ENCODE data around the gene FGFR3. TPM values are rescaled to one million over a fixed set of nuclear protein-coding genes. Genes with fewer than 3 reads are reported as not detected.

The FGFR3 gene
- polyA plus RNA-seq, 1 donor from 2014 or later, result 0.48 TPM

- Histone ChIP-seq H3K4me2 (ENCODE audit: low read length) (no peak overlapping the region), H3F3A (ENCODE audit: insufficient read depth, low read length, poor library complexity, severe bottlenecking) (no peaks in the 10 kb centered on the region), H3K9ac (ENCODE audit: low read length) (no peak overlapping the region), H4K20me1 (ENCODE audit: insufficient read depth) (no peaks in the 10 kb centered on the region), H3K79me2 (replicated peaks; ENCODE audit: insufficient read depth, low read length) (no peaks in the 10 kb centered on the region), H3K9me2 (ENCODE audit: insufficient read depth, low read length) (no peaks in the 10 kb centered on the region), H3K27ac (ENCODE audit: low read length) (no peak overlapping the region), H3K4me3 (ENCODE audit: low read length) (no peak overlapping the region), H3K27me3 (ENCODE audit: insufficient read depth, low read depth, low read length) (peaks cover 47% of the 10 kb centered on the region), H3K9me3 (ENCODE audit: low read length) (no peaks in the 10 kb centered on the region), H3K36me3 (ENCODE audit: insufficient read depth, low read length) (no peaks in the 10 kb centered on the region), H2AFZ (ENCODE audit: low read depth, low read length) (no peak overlapping the region)
- peak; percentile 51 for TF ChIP-seq EZH2 (IDR thresholded peaks at IDR 0.05; ENCODE audit: borderline replicate concordance, insufficient read depth, low read length, poor library complexity, severe bottlenecking)
- TF ChIP-seq CTCF (IDR thresholded peaks at IDR 0.05; ENCODE audit: poor library complexity, severe bottlenecking), result no peak
These were observed 798 bp upstream of the FGFR3 start for GRCh38 chr4:1792158-1792831.

- Histone ChIP-seq H3K27me3 (ENCODE audit: insufficient read depth, low read depth, low read length) (peaks cover 47% of the 10 kb centered on the region), H3F3A (ENCODE audit: insufficient read depth, low read length, poor library complexity, severe bottlenecking) (no peaks in the 10 kb centered on the region), H3K9ac (ENCODE audit: low read length) (no peak overlapping the region), H4K20me1 (ENCODE audit: insufficient read depth) (no peaks in the 10 kb centered on the region), H3K9me2 (ENCODE audit: insufficient read depth, low read length) (no peaks in the 10 kb centered on the region), H3K36me3 (ENCODE audit: insufficient read depth, low read length) (no peaks in the 10 kb centered on the region), H3K4me2 (ENCODE audit: low read length) (no peak overlapping the region), H2AFZ (ENCODE audit: low read depth, low read length) (no peak overlapping the region), H3K9me3 (ENCODE audit: low read length) (no peaks in the 10 kb centered on the region), H3K79me2 (replicated peaks; ENCODE audit: insufficient read depth, low read length) (no peaks in the 10 kb centered on the region), H3K4me3 (ENCODE audit: low read length) (no peak overlapping the region), H3K27ac (ENCODE audit: low read length) (no peak overlapping the region)
- TF ChIP-seq CTCF (IDR thresholded peaks at IDR 0.05; ENCODE audit: poor library complexity, severe bottlenecking) (no peak), TAF1 (IDR thresholded peaks at IDR 0.05; ENCODE audit: low read depth) (no peak), EP300 (conservative IDR thresholded peaks at IDR 0.05; ENCODE audit: poor library complexity, severe bottlenecking) (no peak), REST (IDR thresholded peaks at IDR 0.05; ENCODE audit: borderline replicate concordance) (no peak), POLR2AphosphoS5 (IDR thresholded peaks at IDR 0.05) (no peak), SMC3 (conservative IDR thresholded peaks at IDR 0.05; ENCODE audit: poor library complexity) (no peak), RAD21 (conservative IDR thresholded peaks at IDR 0.05) (no peak)
These were observed 375 bp downstream of the FGFR3 start for GRCh38 chr4:1793496-1793840.
